Measurements from ENCODE around the gene TAL1. TPM values are rescaled to one million over a fixed set of nuclear protein-coding genes. Genes with fewer than 3 reads are reported as not detected.

TAL1 gene
- polyA plus RNA-seq, 1 of the 3 experiments (the other 2 are of a cell fraction) = not detected

- H3K4me3 ChIP-seq (ENCODE audit: low read depth in 2 of 2, low read length in 1 of 2) = no peak overlapping the region
- DNase-seq = no peak
- H3K4me2 ChIP-seq = no peak overlapping the region
- no peaks in the 10 kb centered on the region for H4K20me1 ChIP-seq (ENCODE audit: insufficient read depth)
- H3K4me1 ChIP-seq (ENCODE audit: control insufficient read depth in 1 of 2, insufficient read depth in 2 of 2, low read depth in 1 of 2, low read length in 1 of 2) = no peaks in the 10 kb centered on the region
- H3K9me3 ChIP-seq = no peaks in the 10 kb centered on the region
- no peak for TF ChIP-seq FOSL2 (IDR thresholded peaks at IDR 0.05; ENCODE audit: borderline replicate concordance, low read depth)
- no peak for TF ChIP-seq EP300 (IDR thresholded peaks at IDR 0.05; ENCODE audit: borderline replicate concordance in 1 of 2, low read depth in 1 of 2, low read length in 1 of 2)
- TF ChIP-seq GATA2 (CRISPR knock-in tag; IDR thresholded peaks at IDR 0.05) = no peak
- TF ChIP-seq TCF12 (IDR thresholded peaks at IDR 0.05) = no peak
- TF ChIP-seq RFX5 (IDR thresholded peaks at IDR 0.05; ENCODE audit: low read length) = no peak
- TF ChIP-seq, protein P1, sequence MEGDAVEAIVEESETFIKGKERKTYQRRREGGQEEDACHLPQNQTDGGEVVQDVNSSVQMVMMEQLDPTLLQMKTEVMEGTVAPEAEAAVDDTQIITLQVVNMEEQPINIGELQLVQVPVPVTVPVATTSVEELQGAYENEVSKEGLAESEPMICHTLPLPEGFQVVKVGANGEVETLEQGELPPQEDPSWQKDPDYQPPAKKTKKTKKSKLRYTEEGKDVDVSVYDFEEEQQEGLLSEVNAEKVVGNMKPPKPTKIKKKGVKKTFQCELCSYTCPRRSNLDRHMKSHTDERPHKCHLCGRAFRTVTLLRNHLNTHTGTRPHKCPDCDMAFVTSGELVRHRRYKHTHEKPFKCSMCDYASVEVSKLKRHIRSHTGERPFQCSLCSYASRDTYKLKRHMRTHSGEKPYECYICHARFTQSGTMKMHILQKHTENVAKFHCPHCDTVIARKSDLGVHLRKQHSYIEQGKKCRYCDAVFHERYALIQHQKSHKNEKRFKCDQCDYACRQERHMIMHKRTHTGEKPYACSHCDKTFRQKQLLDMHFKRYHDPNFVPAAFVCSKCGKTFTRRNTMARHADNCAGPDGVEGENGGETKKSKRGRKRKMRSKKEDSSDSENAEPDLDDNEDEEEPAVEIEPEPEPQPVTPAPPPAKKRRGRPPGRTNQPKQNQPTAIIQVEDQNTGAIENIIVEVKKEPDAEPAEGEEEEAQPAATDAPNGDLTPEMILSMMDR (IDR thresholded peaks at IDR 0.05) = no peak
- TF ChIP-seq RAD21 (IDR thresholded peaks at IDR 0.05; ENCODE audit: low read length) = no peak
- no peak for TF ChIP-seq MXI1 (IDR thresholded peaks at IDR 0.05; ENCODE audit: low read depth, low read length)
- no peak for TF ChIP-seq RCOR1 (IDR thresholded peaks at IDR 0.05; ENCODE audit: low read length)
- no peak for TF ChIP-seq TEAD4 (IDR thresholded peaks at IDR 0.05; ENCODE audit: borderline replicate concordance, insufficient read depth)
- no peak for TF ChIP-seq YY1 (IDR thresholded peaks at IDR 0.05; ENCODE audit: low read depth)
- no peak for TF ChIP-seq FOXM1 (IDR thresholded peaks at IDR 0.05; ENCODE audit: low read depth)
- TF ChIP-seq, protein P2, sequence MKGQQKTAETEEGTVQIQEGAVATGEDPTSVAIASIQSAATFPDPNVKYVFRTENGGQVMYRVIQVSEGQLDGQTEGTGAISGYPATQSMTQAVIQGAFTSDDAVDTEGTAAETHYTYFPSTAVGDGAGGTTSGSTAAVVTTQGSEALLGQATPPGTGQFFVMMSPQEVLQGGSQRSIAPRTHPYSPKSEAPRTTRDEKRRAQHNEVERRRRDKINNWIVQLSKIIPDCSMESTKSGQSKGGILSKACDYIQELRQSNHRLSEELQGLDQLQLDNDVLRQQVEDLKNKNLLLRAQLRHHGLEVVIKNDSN (IDR thresholded peaks at IDR 0.05; ENCODE audit: borderline replicate concordance, low read depth) = no peak
- TF ChIP-seq GABPA (IDR thresholded peaks at IDR 0.05; ENCODE audit: low read depth) = no peak
- no peak for TF ChIP-seq POLR2AphosphoS5 (IDR thresholded peaks at IDR 0.05; ENCODE audit: low read depth, low read length)
- TF ChIP-seq ELF1 (IDR thresholded peaks at IDR 0.05) = no peak
- no peaks in the 10 kb centered on the region for H3K79me2 ChIP-seq (ENCODE audit: insufficient read depth)
- no peaks in the 10 kb centered on the region for H3K9me2 ChIP-seq
- no peak overlapping the region for H3K27ac ChIP-seq (ENCODE audit: low read depth in 2 of 2, low read length in 1 of 2)
- no peak overlapping the region for H2AFZ ChIP-seq (ENCODE audit: low read depth)
- peaks cover 34% of the 10 kb centered on the region for H3K27me3 ChIP-seq (ENCODE audit: insufficient read depth)
- 9% methylated on average over 4 of the region's 4 CpGs for WGBS (ENCODE audit: low lambda C conversion rate)
- no peaks in the 10 kb centered on the region for H3K36me3 ChIP-seq (replicated peaks in 1 of 2; ENCODE audit: control insufficient read depth in 1 of 2, insufficient read depth in 2 of 2, low read length in 1 of 2)
- CTCF ChIA-PET = interaction anchor here (1.2 to 5.2 kb wide), 4 partner anchors 8 to 26 kb away, joined by 4 to 29 read pairs (median 10); no protein-coding TSS in a partner anchor
- POLR2A ChIA-PET = no interaction called here
- H3K9ac ChIP-seq = no peak overlapping the region
- H3F3A ChIP-seq (replicated peaks; ENCODE audit: insufficient read depth) = no peaks in the 10 kb centered on the region
Measured at GRCh38 chr1:47201179-47201578, 30.8 kb downstream of the TAL1 start.

GRCh38 chr1:47198214-47198613 is 33.8 kb downstream of the TAL1 start:
- no peaks in the 10 kb centered on the region for H3K79me2 ChIP-seq (ENCODE audit: insufficient read depth)
- POLR2A ChIA-PET = no interaction called here
- no peaks in the 10 kb centered on the region for H4K20me1 ChIP-seq (ENCODE audit: insufficient read depth)
- H3K9ac ChIP-seq = no peak overlapping the region
- no peaks in the 10 kb centered on the region for H3K9me2 ChIP-seq
- no peak for TF ChIP-seq MAX (IDR thresholded peaks at IDR 0.05; ENCODE audit: low read depth)
- no peak for TF ChIP-seq NRF1 (IDR thresholded peaks at IDR 0.05; ENCODE audit: low read depth, low read length)
- no peak for TF ChIP-seq FOXM1 (IDR thresholded peaks at IDR 0.05; ENCODE audit: low read depth)
- TF ChIP-seq NFIC (IDR thresholded peaks at IDR 0.05; ENCODE audit: borderline replicate concordance) = no peak
- TF ChIP-seq, protein P2 (IDR thresholded peaks at IDR 0.05; ENCODE audit: borderline replicate concordance, low read depth) = no peak
- no peak for TF ChIP-seq MEF2A (IDR thresholded peaks at IDR 0.05; ENCODE audit: borderline replicate concordance, low read depth)
- no peak for TF ChIP-seq JUND (IDR thresholded peaks at IDR 0.05)
- TF ChIP-seq TCF12 (IDR thresholded peaks at IDR 0.05) = no peak
- TF ChIP-seq, protein P3, sequence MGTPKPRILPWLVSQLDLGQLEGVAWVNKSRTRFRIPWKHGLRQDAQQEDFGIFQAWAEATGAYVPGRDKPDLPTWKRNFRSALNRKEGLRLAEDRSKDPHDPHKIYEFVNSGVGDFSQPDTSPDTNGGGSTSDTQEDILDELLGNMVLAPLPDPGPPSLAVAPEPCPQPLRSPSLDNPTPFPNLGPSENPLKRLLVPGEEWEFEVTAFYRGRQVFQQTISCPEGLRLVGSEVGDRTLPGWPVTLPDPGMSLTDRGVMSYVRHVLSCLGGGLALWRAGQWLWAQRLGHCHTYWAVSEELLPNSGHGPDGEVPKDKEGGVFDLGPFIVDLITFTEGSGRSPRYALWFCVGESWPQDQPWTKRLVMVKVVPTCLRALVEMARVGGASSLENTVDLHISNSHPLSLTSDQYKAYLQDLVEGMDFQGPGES (IDR thresholded peaks at IDR 0.05; ENCODE audit: low read depth, low read length) = no peak
- TF ChIP-seq ELF1 (IDR thresholded peaks at IDR 0.05) = no peak
- no peak for TF ChIP-seq RFX5 (IDR thresholded peaks at IDR 0.05; ENCODE audit: low read length)
- CTCF ChIA-PET = interaction anchor here (0.7 to 2.2 kb wide), 4 partner anchors 8 to 234 kb away, joined by 3 to 8 read pairs (median 3); partner anchors contain the start of gene PDZK1IP1
- no peaks in the 10 kb centered on the region for H3K36me3 ChIP-seq (replicated peaks in 1 of 2; ENCODE audit: control insufficient read depth in 1 of 2, insufficient read depth in 2 of 2, low read length in 1 of 2)
- H3K27ac ChIP-seq (ENCODE audit: low read depth in 2 of 2, low read length in 1 of 2) = no peak overlapping the region
- H3K4me2 ChIP-seq = no peak overlapping the region
- no peaks in the 10 kb centered on the region for H3K4me1 ChIP-seq (ENCODE audit: control insufficient read depth in 1 of 2, insufficient read depth in 2 of 2, low read depth in 1 of 2, low read length in 1 of 2)
- no peak overlapping the region for H2AFZ ChIP-seq (ENCODE audit: low read depth)
- DNase-seq = no peak
- peaks cover 24% of the 10 kb centered on the region for H3K27me3 ChIP-seq (ENCODE audit: insufficient read depth)
- no peaks in the 10 kb centered on the region for H3F3A ChIP-seq (replicated peaks; ENCODE audit: insufficient read depth)
- 61% methylated on average over 4 of the region's 4 CpGs for WGBS (ENCODE audit: low lambda C conversion rate)
- H3K9me3 ChIP-seq = no peaks in the 10 kb centered on the region
- H3K4me3 ChIP-seq (ENCODE audit: low read depth in 2 of 2, low read length in 1 of 2) = no peak overlapping the region

Data from SK-N-SH (cell line).